HG02610 (cell line): ENCODE results near the gene SLC5A7.

Experiments
- ATAC-seq: cut with Tn5 transposase; IDR thresholded peaks from one replicate; pipeline ENCODE4 v1.9.1; 2021; ENCODE audit warnings: mild to moderate bottlenecking, moderate library complexity; ENCODE audit not compliant: unreplicated experiment

The SLC5A7 gene

DNA sequence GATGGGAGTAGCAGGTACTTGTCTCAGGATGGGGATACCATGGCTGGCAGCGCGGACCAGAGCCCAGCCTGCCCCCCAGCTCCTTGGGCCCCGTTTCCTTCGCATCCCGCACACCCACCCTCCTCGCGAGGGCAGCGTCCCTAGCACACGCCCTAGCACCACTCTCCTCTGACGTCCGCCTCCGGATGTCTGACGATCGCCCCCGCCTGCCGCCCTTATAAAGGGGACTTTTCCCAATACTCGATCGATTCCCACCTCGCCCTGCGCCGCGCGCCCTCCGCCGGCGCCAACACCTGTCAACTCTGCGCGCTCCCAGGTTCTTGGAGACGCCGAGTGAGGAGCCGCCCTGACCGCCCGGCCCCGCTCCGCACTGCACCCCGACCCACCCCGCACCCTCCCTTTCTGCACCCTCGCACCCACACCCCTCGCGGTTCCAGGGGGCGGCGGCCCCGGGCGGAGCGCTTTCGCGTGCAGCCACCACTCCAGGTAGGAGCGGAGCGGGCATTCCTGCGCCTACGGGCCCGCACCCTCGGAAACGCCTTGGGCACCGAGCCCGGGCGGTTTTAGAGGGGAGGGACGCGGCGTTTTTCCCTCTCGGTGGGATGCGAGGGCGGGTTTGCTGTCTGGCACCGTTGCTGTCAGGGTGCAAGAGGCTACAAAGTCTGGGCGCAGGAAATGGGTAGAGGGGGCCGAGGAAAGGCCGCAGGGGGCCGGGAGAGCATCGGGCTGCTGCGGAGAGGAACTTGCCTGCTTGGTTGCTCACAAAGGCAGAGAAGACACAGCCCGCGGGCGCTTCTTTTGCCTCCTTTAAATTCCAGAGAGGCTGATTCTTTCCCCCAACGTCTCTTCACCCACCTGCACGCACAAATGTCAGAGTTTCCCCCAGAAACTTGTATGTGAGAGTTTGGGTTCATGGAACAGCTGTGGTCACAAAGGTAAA lies at the start of gene SLC5A7:
SLC5A7 (plus strand) TSS at position 247 of the 940 bp plus-strand sequence. CDS start 1,632 bp downstream, outside the sequence.
- no peak for ATAC-seq

- no peak for ATAC-seq
These were observed 24.9 kb upstream of the SLC5A7 start for GRCh38 chr2:107961395-107961794.

DNA sequence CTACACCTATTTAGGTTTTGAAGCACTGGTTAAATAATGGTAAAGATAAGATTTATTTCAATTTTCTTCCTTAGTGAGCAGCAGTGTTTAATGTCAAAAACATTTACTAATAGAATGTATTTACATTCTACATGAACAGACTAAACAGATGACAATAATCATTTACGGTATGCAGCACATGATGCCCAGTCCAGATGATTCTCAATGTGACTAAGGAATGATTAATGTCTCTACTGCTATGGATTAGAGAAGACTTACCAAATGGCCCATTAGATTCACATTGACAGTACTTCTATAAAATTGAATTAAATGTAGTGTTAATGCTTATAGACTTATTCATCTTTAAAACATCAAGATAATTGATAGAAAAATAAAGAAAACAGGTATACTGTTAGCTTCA lies 22.1 kb upstream of the SLC5A7 start:
- ATAC-seq: no peak

DNA sequence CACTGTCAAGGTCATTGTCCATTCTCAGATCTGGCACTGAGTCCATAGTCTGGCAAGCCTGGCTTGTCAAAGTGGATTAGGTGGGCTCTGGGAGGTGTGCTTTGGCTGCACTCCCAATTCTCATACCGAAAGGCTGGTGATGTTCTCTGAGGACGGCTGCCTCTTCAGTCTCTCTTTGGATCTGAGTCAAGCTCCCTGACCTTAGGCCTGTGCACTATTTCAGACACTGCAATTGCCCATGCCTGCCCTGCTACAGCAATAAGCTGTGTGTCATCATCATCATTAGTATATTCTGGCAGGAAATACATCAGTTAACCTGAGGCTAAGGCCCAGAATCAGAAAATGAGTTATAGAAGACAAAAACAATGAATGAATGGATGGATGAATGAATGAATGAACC lies 1.6 kb upstream of the SLC5A7 start:
- no peak for ATAC-seq

- no peak for ATAC-seq
These were observed 1.8 kb downstream of the SLC5A7 start for GRCh38 chr2:107988108-107988507.

GRCh38 chr2:107989445-107989844 lies 3.1 kb downstream of the SLC5A7 start:
- ATAC-seq: no peak

DNA sequence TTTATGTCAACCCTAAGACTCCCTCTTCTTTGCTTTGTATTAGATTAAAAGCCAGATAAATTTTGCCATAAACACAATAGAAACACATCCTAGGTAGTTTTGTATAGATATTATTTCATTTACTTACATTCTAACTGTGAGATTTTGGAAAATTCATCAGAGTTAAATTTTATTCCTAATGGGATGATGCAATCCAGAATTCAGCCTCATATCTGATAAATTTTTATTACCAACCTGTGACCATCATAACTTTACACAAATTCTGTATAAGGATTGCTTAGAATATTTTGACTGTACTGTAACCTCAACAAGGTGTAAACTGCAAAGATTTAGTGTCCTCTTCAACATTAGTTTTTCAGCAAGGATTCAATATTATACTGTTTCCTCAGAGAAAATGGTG lies 4.4 kb downstream of the SLC5A7 start:
- no peak for ATAC-seq

DNA sequence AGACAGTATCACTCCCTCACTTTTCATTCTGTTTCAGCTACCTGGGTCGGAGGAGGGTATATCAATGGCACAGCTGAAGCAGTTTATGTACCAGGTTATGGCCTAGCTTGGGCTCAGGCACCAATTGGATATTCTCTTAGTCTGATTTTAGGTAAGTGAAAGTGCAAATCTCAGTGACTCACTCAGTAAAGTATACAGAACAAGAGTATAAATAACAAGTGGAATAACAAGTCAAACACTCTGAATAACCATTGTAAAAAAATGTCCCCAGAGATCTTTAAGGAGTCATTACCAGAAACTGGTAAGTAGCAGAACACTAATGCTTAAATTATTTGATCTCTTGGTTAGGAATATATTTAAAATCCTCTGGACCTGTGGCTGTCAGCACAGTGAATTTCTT lies 5.7 kb downstream of the SLC5A7 start:
- ATAC-seq: no peak

- no peak for ATAC-seq
These were observed 12.8 kb downstream of the SLC5A7 start for GRCh38 chr2:107999158-107999557.

DNA sequence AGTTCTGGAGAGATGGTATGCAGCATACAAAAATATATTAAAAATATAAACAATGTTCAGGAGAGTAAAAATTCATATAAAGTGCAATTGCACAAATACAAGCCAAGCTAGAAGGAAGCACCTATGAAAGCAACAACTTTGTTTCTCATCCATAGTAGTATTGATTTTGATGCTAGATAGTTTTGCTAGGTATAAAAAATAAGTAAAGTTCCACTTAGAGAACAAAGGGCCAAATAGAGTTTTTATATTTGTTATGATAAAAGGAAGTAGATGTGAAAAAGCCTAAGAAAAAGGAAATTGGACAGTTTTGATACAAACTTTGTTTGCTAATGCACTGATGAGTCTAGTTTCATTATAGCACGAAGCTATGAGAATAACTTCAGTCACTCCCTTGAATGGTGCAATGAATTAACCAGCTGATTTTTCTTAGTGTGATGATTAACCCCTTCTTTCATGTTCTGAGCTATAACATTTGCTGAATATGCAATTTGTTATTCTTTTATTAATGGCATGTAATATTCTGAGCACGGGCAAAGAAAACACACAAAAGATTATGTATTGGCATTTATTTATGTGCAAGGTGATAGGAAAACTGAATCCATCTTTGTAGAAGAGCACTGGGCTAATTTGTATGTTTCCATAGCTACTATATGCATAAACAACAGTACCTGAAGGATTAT lies 24.7 kb downstream of the SLC5A7 start:
- no peak for ATAC-seq

DNA sequence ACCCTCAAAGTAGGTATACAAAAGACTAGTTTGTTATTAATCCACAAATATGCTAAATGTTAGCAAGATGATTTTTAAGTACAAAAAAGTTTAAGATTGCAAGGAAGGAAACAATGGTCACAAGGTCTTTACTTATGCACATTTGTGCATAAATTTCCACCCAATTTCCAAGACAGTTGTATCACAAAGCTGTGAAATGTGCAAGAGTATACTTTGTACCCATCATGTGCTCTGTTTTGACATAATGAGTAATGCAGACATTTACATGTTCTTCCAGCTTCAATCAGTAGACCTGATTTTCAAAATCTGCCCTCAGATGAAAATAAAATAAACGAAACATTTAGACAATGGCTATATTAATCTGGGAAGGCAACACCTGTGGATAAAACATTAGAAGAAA lies 27.0 kb downstream of the SLC5A7 start:
- ATAC-seq: no peak

GRCh38 chr2:108022628-108023027 lies 36.3 kb downstream of the SLC5A7 start:
- ATAC-seq: no peak

- no peak for ATAC-seq
These were observed 37.5 kb downstream of the SLC5A7 start for GRCh38 chr2:108023776-108024175.

GRCh38 chr2:108026092-108026794 lies 39.9 kb downstream of the SLC5A7 start:
- no peak for ATAC-seq

DNA sequence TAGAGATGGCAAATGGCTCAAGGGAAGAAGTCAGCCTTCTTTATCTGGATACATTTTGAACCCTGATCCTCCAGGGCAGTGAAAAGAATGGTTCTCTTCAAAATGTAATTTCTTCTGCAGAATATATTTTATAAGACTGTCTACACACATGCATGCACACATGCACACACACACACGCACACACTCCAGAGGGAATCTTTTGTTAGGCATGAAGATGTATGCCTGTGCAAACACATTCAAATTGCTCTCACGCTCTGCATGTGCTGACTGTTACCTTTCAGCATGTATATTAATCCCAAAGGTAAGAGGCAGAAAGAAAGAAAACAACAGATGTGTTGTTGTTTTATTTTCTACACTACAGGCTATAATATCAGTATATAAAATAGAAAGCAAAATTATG lies 43.2 kb downstream of the SLC5A7 start:
- ATAC-seq: no peak

DNA sequence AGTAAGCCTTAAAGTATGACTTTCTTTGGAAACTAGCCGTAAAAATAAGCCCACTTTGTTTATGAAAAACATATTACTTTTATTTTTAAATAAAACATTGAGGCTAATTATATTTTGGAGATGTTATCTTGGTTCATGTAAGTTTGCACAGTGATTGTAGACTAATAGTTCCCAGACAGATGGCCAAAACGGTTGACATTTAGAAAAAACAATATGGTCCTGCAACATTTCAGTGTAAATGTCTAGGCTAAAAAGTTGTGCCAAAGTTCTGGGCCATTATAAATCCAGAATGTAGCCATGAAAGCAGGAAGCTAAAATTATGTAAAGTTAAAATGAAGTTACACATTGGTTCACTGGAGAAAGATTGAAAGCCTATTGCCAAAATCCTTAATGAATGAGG lies 43.6 kb downstream of the SLC5A7 start:
- ATAC-seq: no peak

DNA sequence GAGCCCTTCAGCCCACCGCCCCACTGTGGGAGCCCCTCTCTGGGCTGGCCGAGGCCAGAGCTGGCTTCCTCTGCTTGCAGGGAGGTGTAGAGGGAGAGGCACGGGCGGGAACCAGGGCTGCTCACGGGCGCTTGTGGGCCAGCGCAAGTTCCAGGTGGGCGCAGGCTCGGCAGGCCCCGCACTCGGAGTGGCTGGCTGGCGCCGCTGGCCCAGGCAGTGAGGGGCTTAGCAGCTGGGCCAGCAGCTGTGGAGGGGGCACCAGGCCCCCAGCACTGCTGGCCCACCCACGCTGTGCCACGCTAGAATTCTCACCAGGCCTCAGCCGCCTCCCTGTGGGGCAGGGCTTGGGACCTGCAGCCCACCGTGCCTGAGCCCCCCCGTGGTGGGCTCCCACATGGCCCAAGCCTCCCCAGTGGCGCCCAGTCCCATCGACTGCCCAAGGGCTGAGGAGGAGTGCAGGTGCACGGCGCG lies 45.2 kb downstream of the SLC5A7 start:
- ATAC-seq: no peak

DNA sequence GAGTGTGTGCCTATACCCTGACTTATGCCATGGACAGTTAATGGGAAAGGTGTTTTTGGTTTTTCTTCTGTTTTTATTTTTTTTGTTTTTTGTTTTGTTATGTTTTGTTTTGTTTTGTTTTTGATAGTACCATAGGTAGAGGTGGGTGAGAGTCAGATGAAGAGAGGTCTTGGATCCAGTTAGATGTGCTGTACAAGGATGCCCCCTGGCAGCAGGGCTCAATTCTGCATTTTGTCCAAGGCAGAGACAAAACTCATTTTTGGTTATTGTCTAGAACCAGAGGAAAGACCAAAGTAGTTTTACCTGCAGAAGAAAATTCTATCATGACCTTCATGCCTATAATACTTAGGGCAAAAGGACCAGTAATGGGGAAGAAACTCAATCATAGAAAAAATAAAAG lies 48.5 kb downstream of the SLC5A7 start:
- ATAC-seq: no peak

DNA sequence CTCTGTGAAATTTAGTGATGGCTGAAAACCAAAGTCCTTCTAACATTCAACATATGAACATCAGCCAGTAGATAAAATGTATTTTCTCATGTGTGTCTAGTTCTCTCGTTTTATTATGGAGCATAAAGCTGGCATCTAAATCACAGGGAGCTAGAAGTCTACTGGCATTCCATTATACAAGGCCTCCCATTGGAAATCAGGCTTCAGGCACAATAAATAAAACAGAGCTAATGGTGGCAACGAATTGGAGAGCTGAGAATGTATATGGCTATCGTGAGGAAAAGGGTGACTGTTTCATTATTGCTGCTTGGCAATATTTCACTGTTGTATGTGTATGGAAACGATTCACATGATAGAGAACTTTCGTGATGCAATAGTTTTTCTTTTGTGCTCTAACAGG lies 62.4 kb downstream of the SLC5A7 start:
- no peak for ATAC-seq

GRCh38 chr2:108058576-108059137 lies 72.3 kb downstream of the SLC5A7 start:
- ATAC-seq: no peak

GRCh38 chr2:108061439-108062042 lies 75.2 kb downstream of the SLC5A7 start:
- ATAC-seq: no peak
